Fibroblast of villous mesenchyme (primary cell): ENCODE measurements around the gene COL11A1. TPM values are rescaled to one million over a fixed set of nuclear protein-coding genes. Genes with fewer than 3 reads are reported as not detected.

Experiments used
- DNase-seq: peaks from one replicate; pipeline ENCODE4 v3.0.0-alpha.2; 2010; ENCODE audit warnings: low read depth
- H3K4me3 ChIP-seq: 2 replicates; pipeline ENCODE4 v1.5.1; 2011; ENCODE audit warnings: low read depth, mild to moderate bottlenecking, low read length
- total RNA-seq: library from RNA; depleted of rRNA; stranded (reverse); fragments of >200 nt; gene quantifications from 2 replicates; pipeline ENCODE4 v1.2.3, GENCODE V29; 2012
- TF ChIP-seq, protein P1 (sequence below): IDR thresholded peaks from 2 replicates; pipeline ENCODE4 v1.5.1; 2012; ENCODE audit warnings: low read depth, mild to moderate bottlenecking, low read length; ENCODE audit not compliant: insufficient read depth

The COL11A1 gene
- total RNA-seq, 1 donor: 18.6 TPM

DNA sequence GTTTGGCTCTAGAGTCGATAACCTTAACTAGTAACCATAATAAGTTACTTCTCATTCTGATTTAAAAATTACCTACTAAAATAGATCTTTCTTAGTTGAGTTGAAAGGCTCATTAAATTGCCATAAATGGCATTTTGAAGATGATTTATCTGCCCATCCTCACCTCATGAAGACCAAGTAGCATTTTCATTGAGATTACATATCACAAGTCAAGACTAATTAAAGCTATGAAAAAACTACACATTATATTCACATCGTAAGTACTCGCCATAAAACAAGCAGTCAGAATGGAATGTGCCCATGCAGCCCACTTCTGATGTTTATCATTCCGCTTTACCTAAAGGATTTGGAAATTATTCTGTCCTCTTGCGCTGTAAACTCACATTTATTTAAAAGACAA lies 212.0 kb downstream of the COL11A1 start:
- H3K4me3 ChIP-seq: no peak overlapping the region
- peak; percentile 25 for DNase-seq
- TF ChIP-seq, protein P1, sequence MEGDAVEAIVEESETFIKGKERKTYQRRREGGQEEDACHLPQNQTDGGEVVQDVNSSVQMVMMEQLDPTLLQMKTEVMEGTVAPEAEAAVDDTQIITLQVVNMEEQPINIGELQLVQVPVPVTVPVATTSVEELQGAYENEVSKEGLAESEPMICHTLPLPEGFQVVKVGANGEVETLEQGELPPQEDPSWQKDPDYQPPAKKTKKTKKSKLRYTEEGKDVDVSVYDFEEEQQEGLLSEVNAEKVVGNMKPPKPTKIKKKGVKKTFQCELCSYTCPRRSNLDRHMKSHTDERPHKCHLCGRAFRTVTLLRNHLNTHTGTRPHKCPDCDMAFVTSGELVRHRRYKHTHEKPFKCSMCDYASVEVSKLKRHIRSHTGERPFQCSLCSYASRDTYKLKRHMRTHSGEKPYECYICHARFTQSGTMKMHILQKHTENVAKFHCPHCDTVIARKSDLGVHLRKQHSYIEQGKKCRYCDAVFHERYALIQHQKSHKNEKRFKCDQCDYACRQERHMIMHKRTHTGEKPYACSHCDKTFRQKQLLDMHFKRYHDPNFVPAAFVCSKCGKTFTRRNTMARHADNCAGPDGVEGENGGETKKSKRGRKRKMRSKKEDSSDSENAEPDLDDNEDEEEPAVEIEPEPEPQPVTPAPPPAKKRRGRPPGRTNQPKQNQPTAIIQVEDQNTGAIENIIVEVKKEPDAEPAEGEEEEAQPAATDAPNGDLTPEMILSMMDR: no peak

DNA sequence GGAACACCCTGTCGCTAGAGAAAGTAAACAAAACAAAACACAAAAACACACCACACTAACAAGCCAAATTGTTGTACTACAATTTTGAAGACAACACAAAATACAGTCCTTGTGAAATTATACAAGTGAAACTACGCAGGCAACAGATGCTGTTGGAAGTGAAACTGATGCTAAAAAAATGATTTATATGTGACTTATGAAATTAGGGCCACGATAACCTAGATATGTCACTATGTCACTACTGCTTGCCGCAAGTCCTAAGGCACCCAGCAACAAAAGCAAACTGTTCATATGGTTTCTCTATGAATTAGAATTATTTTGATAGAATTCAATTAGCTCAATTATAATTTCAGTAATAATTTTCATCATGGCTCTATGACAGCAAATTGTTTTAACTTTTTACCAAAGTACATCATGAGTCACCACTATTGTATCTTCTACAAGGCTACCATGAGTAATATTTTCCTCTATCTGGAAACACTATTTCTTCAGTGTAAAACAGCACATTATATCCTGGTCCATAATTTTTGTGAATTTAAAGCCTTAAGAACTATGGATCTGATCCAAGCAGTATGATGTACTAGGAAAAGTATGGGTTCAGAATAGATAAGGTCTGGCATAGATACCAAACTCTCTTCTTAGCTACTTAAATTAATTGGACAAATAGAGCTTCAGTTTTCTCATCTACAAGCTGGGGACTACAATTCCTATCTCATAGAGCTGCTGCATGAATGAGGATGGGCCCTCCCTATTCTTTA lies 216.3 kb downstream of the COL11A1 start:
- TF ChIP-seq, protein P1: no peak
- peak; percentile 74 for DNase-seq
- no peak overlapping the region for H3K4me3 ChIP-seq

DNA sequence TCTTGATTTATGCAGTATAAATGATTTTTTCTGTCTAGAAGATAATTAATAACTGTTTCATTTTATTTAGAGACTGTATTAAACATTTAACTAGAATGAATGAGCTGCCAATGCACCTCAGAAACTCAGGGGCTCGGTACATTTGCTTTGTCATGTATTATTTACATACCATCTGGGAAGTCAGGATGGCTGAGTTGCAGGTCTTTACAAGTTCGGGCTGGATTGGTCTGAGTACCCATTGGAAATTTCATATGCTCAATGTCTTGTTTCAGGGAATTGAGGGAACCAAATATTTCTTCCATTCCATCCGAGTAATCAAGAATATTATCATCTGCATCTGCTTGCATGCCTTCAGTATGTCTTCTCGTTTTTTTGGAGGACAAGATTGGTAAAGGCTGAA lies 221.7 kb downstream of the COL11A1 start:
- DNase-seq: no peak
- H3K4me3 ChIP-seq: no peak overlapping the region
- TF ChIP-seq, protein P1: no peak

- TF ChIP-seq, protein P1: no peak
- H3K4me3 ChIP-seq: no peak overlapping the region
- DNase-seq: no peak
Observed at GRCh38 chr1:102884238-102884637, 224.1 kb downstream of the COL11A1 start.

GRCh38 chr1:102879439-102879993 lies 228.8 kb downstream of the COL11A1 start:
- TF ChIP-seq, protein P1: no peak
- H3K4me3 ChIP-seq: no peak overlapping the region
- DNase-seq: peak; percentile 74

- no peak overlapping the region for H3K4me3 ChIP-seq
- TF ChIP-seq, protein P1: no peak
- no peak for DNase-seq
Observed at GRCh38 chr1:102875756-102876155, 232.6 kb downstream of the COL11A1 start.
